HG03442 (cell line): ENCODE data around the gene PPP1R12A.
"Not testable (repeated sequence)": the region's sequence is repeated elsewhere in the genome, so short reads cannot be mapped to it uniquely, and the experiment has no call there.

ENCODE experiments used
- ATAC-seq: cut with Tn5 transposase; IDR thresholded peaks from one replicate; pipeline ENCODE4 v1.9.1; 2021; ENCODE audit warnings: mild to moderate bottlenecking, moderate library complexity; ENCODE audit not compliant: unreplicated experiment

Gene PPP1R12A

DNA sequence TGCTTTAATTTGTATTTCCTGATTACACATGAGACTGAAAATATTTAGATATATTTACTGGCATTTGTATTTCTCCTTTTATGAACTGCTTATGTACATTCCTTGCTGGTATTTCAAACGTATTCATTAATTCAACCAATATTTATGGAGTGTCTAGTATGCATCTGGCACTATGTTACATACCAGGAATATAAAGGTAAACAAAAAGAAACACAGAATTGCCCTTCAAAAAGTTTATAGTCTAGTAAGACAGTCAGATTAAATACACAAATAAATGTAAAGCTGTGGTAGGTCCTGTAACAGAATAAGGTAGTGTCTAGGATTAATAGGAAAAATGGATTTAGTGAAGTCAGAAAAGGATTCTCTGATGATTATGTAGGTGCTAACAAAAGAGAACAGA lies 87.5 kb downstream of the PPP1R12A start:
- no peak for ATAC-seq

DNA sequence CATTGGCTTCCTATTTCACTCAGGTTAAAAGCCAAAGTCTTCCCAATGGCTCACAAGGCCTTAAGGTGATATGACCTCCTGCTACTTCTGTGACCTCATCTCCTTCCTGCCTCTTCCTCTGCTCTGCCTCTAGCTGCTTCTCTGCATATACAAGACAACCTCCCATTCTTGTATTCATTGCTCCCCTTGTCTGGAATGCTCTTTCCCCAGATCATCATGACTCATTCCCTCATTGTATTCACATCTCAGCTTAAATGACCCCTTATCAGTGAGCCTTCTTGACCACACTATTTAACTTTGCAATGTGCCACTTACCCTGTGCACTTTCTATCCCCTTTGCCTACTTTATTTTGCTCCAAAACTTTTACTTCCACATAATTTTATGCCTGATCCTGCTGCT lies 90.2 kb downstream of the PPP1R12A start:
- ATAC-seq = no peak

DNA sequence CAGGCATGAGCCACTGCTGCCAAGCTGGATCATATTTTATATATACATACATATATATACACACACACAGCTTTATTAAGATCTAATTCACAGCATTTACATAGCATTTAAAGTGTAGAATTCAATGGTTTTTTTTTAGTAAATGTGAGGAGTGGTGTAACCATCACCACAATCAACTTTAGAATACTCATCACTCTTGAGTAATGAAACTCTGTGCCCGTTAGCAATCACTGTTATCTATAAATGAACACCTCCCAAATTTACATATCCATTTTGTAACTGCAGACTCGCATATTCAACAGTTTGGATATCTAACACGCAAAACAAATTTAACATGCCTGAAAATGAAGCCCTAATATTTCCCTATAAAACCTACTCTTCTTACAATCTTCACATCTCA lies 90.9 kb downstream of the PPP1R12A start:
- ATAC-seq = no peak

- ATAC-seq = no peak
Observed at GRCh38 chr12:79842630-79843029, 92.3 kb downstream of the PPP1R12A start.

DNA sequence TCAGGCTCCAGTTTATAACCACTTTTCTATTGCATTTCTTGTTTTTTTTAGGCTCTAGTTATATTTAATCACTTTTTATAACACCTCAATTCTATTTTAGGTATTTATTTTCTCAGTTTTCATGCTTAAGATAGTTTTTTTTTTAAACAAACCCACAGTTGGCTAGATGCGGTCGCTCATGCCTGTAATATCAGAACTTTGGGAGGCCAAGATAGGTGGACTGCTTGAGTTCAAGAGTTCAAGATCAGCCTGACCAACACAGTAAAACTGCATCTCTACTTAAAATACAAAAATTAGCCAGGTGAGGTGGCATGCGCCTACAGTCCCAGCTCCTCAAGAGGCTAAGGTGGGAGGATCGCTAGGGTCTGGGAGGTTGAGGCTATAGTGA lies 93.0 kb downstream of the PPP1R12A start:
- ATAC-seq = no peak

GRCh38 chr12:79841248-79841877 lies 93.5 kb downstream of the PPP1R12A start:
- ATAC-seq = no peak

GRCh38 chr12:79838359-79838758 lies 96.5 kb downstream of the PPP1R12A start:
- no peak for ATAC-seq

GRCh38 chr12:79837575-79837974 lies 97.3 kb downstream of the PPP1R12A start:
- ATAC-seq = no peak

- no peak for ATAC-seq
Observed at GRCh38 chr12:79835377-79835843, 99.5 kb downstream of the PPP1R12A start.

DNA sequence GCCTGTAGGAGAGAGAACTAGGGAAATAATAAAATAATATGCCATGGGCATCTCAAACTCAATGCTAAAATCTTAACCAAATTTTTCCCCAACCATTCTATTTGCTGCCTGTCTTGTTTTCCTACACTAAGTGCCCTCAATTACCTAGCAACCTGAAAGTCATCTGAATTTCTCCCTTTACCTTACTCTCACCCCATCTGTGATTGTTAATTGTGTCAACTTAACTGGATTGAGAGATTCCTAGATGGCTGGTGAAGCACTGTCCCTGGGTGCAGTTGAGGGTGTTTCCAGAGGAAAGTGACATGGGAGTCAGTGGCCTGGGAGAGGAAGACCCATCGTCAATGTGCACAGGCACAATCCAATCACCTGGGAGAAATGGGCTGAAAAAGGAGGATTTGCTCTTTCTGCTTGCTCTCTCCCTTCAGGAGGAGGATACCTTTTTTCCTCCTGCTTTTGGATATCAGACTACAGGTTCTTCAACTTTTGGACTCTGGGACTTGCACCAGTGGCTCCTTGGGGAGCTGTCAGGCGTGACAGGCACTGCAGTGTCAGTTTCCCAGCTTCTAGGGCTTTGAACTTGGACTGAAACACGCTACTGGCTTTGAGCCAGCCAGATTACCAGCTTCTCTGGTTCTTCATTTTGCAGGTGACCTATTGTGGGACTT lies 100.1 kb downstream of the PPP1R12A start:
- no peak for ATAC-seq

DNA sequence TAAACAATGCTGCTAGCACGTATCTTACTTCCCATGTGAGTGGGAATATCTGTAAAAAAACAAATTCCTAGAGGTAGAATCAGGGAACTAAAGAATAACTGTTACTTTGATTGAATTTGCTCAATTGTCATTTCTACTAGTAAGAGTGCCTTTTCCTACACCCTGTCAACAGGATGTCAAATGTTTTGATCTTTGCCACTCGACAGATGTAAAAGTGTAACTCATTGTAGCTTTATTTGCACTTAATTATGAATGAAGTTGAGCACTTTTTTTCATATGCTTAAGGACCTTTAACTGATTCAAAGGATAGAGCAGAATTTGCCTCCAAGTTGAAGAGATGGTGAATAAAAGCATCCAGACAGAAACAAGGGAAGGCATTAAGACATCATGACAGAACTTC lies 104.5 kb downstream of the PPP1R12A start:
- no peak for ATAC-seq

DNA sequence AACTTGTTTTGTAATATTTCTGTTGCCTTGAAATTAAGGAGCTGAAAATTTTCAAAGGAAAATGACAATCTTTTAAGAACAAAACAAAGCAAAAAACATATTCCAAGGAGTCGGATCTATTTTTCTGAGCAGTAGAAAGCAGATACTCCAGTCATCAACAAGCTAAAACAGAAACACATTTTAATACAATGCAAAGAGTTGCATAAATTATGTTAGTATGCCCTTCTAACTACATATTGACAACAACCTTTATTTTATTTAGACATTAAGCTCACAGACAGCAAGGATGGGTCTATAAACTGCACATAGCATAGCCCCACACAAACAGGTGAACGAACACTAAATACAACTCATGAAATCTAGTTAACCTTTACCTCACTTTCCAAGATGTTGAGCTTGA lies 106.0 kb downstream of the PPP1R12A start:
- no peak for ATAC-seq

DNA sequence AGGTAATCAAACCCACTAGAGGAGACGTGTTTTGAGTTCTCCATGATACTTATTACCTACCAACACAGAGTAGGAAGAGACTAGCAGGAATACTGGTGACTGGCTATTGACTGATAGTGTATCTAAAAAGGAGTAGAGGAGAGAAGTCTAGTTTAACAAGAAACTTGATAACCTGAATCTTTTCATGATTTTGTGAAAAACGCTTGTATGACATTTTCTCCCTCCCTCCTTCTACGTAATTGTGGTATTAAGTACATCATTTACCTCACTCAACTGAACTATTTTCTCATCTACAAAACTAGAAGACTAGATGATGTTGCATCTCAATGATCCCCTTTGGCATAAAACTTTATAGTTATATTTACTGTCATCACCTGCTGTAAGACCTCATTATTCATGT lies 107.4 kb downstream of the PPP1R12A start:
- ATAC-seq = no peak

DNA sequence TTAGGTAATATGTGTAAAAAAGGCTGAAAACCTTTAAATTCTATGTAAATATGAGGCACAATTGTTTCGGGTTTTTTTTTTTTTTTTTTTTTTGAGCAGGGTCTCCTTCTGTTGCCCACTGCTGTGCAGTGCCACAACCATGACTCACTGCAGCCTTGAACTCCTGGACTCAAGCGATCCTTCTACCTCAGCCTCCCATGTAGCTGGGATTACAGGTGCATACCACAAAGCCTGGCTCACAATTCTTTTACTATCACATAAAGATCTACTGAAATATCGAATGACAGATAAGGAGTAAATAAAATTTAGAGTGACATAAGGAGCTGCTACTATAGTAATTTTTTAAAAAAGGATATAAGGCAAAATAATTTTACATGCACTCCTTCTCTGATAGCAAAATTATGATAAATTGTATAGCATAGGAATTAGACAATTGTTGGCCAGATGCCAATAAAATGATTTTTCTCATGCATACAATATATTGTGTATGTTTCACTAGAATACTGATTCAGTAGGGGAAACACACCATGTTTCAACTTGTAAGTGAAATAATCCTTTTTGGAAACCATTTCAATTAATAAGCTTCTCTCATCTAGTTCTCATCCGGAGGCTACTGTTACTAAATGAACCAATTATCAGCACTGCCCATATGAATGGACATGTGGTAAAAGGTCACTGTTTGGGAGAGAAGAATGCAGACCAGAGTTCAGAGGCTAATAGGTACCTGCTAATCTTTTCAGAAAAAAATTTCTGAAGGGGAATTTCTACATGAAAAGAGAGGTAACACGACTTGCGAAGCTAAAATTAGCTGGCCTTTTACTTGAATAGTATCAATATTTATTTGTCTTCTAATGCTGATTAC lies 108.4 kb downstream of the PPP1R12A start:
- no peak for ATAC-seq

GRCh38 chr12:79822475-79822874 lies 112.4 kb downstream of the PPP1R12A start:
- ATAC-seq = no peak

DNA sequence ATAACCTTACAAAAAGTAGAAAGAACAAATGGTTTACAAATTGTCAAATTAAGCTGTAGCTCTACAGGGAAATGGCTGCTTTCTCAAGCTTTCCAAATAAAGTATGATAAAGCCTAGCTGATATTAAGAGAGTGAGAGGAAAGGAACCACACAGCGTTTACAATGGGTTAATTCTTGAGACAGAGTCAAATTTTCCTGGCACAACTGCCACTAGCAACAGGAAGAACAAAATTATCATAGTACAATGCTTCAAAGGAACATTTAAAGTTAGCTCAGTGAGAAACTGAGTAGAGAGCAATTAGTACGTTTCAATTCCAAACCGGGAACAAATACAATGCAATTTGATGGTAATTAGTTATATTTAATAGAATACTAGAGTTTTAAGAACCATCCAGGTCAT lies 116.0 kb downstream of the PPP1R12A start:
- ATAC-seq = no peak

DNA sequence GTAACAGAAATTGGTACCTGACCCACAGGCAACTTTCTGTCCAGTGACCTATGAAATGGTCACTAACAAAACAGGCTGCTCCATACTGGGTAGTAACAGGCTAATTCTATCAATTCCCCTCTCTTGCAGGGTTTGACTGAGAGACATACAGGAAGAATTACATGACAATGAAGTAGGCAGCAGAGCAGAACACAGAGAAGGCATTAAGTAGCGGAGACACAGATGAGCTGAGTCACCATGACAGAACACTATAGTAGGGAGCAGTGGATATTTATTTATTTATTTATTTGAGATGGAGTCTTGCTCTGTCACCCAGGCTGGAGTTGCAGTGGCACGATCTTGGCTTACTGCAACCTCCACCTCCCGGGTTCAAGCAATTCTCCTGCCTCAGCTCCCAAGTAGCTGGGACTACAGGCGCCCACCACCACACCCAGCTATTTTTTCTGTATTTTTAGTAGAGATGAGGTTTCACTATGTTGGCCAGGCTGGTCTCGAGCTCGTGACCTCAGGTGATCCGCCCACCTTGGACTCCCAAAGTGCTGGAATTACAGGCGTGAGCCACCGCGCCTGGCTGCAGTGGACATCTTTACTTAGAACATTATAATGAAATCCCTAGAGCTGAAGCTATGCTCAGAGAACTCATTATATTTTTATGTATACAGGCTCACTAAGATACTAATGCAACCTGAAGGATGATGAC lies 150.4 kb downstream of the PPP1R12A start:
- ATAC-seq = not testable (repeated sequence)

DNA sequence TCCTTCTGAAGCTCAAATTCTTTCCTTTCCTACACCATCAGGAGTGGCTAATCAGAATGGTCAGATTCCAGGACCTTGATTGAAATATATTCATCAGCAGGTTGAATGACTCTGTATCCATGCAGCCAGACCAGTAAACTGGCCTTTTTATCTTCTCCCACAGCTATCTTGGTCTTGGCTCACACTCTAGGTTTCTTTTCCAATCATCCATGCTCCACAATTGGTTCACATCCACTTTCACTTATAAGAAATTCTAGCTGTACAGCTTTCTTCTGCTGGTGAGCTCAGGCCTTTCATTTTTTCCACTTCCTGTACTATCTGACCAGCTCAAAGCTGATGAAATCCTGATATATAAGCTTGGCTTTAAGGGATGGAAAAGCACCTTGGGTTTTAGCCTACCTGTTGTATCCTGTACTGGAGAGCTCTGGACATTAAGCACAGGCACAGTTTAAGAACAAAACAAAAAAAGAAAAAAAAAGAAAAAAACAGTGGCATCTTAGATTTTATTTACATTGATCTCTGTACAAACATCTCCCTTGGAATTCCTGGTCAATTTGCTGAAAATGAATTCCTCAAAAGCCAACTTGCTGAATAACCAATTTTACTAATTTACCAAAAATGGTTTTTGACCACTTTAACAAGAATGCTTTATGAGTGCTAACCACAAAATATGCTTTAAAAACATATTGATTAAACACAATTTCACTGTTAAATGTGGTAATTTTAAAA lies 152.6 kb downstream of the PPP1R12A start:
- no peak for ATAC-seq

- ATAC-seq = no peak
Observed at GRCh38 chr12:79778802-79779448, 156.0 kb downstream of the PPP1R12A start.

DNA sequence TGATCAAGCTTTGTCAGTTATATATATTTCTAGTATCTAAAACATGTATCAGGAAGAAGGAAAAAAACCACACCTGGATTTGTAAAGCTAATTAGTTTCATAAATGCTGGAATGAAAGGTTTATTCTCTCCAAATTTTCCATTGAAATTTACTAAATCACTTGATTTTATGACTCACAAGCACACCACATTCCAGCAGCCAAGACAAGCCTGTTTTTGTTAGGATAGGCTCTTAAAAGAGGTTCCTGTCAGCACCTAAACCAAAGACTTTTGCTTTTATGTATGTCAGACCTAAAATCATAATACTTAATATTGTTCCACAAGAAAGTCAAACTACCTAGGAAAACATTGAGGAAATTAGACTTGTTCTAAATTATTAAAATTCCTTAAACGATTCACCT lies 158.8 kb downstream of the PPP1R12A start:
- no peak for ATAC-seq
